ENCODE measurements around the gene B9D2. TPM values are rescaled to one million over a fixed set of nuclear protein-coding genes. Genes with fewer than 3 reads are reported as not detected.

The B9D2 gene
- total and polyA plus RNA-seq, 7 donors, result 1.7 to 13.1 (median 2.5) TPM

GRCh38 chr19:41321600-41322270, 42.2 kb downstream of the B9D2 start:
- intact Hi-C loops (cut with DNase I), result loop anchor here in 1 of 2 donors (5.0 kb wide), 1 partner anchor 106 kb away; the partner anchor contains the start of gene B3GNT8
- Histone ChIP-seq H3K36me3 (ENCODE audit: insufficient read depth in 1 of 2, low read depth in 1 of 2) (peaks cover 0 to 57% of the 10 kb centered on the region in 2 donors), H3K27me3 (ENCODE audit: insufficient read depth in 3 of 3, low read length in 2 of 3) (no peaks in the 10 kb centered on the region), H3K4me1 (peaks cover 40% of the 10 kb centered on the region), H3K4me3 (no peak overlapping the region), H3K27ac (peak overlapping the region; percentile 72), H3K9me3 (no peaks in the 10 kb centered on the region)
- DNase-seq (peak; percentile 63 to 73), ATAC-seq (peak; percentile 47 to 57 (median 51))
- WGBS, 3 donors, result 48 to 55% (median 50%) methylated on average over 9 to 10 of the region's 10 CpGs
- TF ChIP-seq CTCF (IDR thresholded peaks at IDR 0.05), result peak; percentile 69

GRCh38 chr19:41321204-41321599, 42.7 kb downstream of the B9D2 start:
- WGBS, 3 donors, result 73 to 78% (median 74%) methylated on average over 7 of the region's 7 CpGs
- no peaks in the 10 kb centered on the region for H3K27me3 ChIP-seq (ENCODE audit: insufficient read depth in 3 of 3, low read length in 2 of 3)
- intact Hi-C loops (cut with DNase I), result loop anchor here in 1 of 2 donors (5.0 kb wide), 1 partner anchor 106 kb away; the partner anchor contains the start of gene B3GNT8
- peak overlapping the region; percentile 72 for H3K27ac ChIP-seq
- no peak for TF ChIP-seq CTCF (IDR thresholded peaks at IDR 0.05)
- H3K9me3 ChIP-seq, result no peaks in the 10 kb centered on the region
- H3K4me1 ChIP-seq, result peaks cover 34% of the 10 kb centered on the region
- H3K36me3 ChIP-seq (ENCODE audit: insufficient read depth in 1 of 2, low read depth in 1 of 2), result peaks cover 0 to 62% of the 10 kb centered on the region in 2 donors
- H3K4me3 ChIP-seq, result no peak overlapping the region
- DNase-seq, result no peak
- ATAC-seq, result no peak

GRCh38 chr19:41320568-41320967, 43.4 kb downstream of the B9D2 start:
- DNase-seq, result no peak
- H3K27me3 ChIP-seq (ENCODE audit: insufficient read depth in 3 of 3, low read length in 2 of 3), result no peaks in the 10 kb centered on the region
- no peaks in the 10 kb centered on the region for H3K9me3 ChIP-seq
- ATAC-seq, result no peak
- peaks cover 3 to 68% of the 10 kb centered on the region in 2 donors for H3K36me3 ChIP-seq (ENCODE audit: insufficient read depth in 1 of 2, low read depth in 1 of 2)
- intact Hi-C loops (cut with DNase I), result loop anchor here in 1 of 2 donors (5.0 kb wide), 1 partner anchor 107 kb away; the partner anchor contains the start of gene B3GNT8
- H3K27ac ChIP-seq, result no peak overlapping the region
- no peak overlapping the region for H3K4me3 ChIP-seq
- TF ChIP-seq CTCF (IDR thresholded peaks at IDR 0.05), result no peak
- H3K4me1 ChIP-seq, result peaks cover 28% of the 10 kb centered on the region
- WGBS, 3 donors, result 77 to 88% (median 84%) methylated on average over 4 of the region's 4 CpGs

- DNase-seq (peak in 1 of 2 donors; percentile 49), ATAC-seq (no peak)
- H3K27me3 ChIP-seq (ENCODE audit: insufficient read depth in 3 of 3, low read length in 2 of 3), result no peaks in the 10 kb centered on the region
- intact Hi-C loops (cut with DNase I), result loop anchor here in 1 of 2 donors (5.0 kb wide), 1 partner anchor 107 kb away; the partner anchor contains the start of gene B3GNT8
- H3K4me1 ChIP-seq, result peaks cover 24% of the 10 kb centered on the region
- TF ChIP-seq CTCF (IDR thresholded peaks at IDR 0.05), result no peak
- H3K4me3 ChIP-seq, result no peak overlapping the region
- 80 to 86% (median 84%) methylated on average over 11 of the region's 11 CpGs for WGBS, 3 donors
- H3K27ac ChIP-seq, result no peak overlapping the region
- no peaks in the 10 kb centered on the region for H3K9me3 ChIP-seq
- peaks cover 3 to 70% of the 10 kb centered on the region in 2 donors for H3K36me3 ChIP-seq (ENCODE audit: insufficient read depth in 1 of 2, low read depth in 1 of 2)
Measured at GRCh38 chr19:41320185-41320518, 43.8 kb downstream of the B9D2 start.
